ENCODE results near the gene OR2A42.
"Not testable (repeated sequence)": the region's sequence is repeated elsewhere in the genome, so short reads cannot be mapped to it uniquely, and the experiment has no call there.

DNA sequence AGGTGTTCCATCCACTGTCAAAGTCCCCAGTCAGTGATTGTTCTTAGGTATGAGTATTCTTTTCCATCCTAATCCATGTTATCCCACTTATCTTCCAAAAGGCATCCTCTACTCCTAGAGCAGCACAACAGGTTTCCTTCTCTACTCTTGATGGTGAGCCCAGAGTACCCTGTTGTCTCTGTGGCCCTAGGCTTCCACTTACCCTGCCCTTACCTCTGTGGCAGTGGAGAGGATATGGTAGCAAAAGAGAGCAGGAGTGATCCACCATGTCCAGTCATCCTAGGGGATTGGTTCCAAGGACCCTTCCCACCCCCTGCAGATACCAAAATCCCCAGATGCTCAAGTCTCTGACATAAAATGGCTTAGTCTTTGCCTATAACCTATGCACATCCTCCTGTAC is 22.2 kb downstream of the OR2A42 start:
- TF ChIP-seq POLR2AphosphoS5 (IDR thresholded peaks at IDR 0.05); POLR2A (IDR thresholded peaks at IDR 0.05); EP300 (IDR thresholded peaks at IDR 0.05; ENCODE audit: low read depth): not testable (repeated sequence)
- TF ChIP-seq, protein P1, sequence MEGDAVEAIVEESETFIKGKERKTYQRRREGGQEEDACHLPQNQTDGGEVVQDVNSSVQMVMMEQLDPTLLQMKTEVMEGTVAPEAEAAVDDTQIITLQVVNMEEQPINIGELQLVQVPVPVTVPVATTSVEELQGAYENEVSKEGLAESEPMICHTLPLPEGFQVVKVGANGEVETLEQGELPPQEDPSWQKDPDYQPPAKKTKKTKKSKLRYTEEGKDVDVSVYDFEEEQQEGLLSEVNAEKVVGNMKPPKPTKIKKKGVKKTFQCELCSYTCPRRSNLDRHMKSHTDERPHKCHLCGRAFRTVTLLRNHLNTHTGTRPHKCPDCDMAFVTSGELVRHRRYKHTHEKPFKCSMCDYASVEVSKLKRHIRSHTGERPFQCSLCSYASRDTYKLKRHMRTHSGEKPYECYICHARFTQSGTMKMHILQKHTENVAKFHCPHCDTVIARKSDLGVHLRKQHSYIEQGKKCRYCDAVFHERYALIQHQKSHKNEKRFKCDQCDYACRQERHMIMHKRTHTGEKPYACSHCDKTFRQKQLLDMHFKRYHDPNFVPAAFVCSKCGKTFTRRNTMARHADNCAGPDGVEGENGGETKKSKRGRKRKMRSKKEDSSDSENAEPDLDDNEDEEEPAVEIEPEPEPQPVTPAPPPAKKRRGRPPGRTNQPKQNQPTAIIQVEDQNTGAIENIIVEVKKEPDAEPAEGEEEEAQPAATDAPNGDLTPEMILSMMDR (IDR thresholded peaks at IDR 0.05), result not testable (repeated sequence)

Measured in transverse colon (tissue), 4 donors.